ENCODE measurements around the gene BTD.

BTD gene

GRCh38 chr3:15557511-15557946 lies 44.0 kb upstream of the BTD start:
- H4K8ac ChIP-seq (ENCODE audit: low read depth, low read length) = no peak overlapping the region
- no peak overlapping the region for H2BK5ac ChIP-seq (ENCODE audit: low read length)
- peaks cover 0 to 2% of the 10 kb centered on the region in 2 donors for H3K4me1 ChIP-seq (ENCODE audit: control insufficient read depth in 2 of 2, insufficient read depth in 1 of 2, low read depth in 1 of 2, low read length in 2 of 2)
- no CpG with 5 or more reads among the region's 3 CpGs for WGBS, 2 donors (ENCODE audit: extremely low coverage in 2 of 2, insufficient read length in 2 of 2, insufficient replicate concordance in 1 of 2)
- no peak overlapping the region for H3K18ac ChIP-seq (ENCODE audit: low read length)
- H3K4ac ChIP-seq (ENCODE audit: low read length) = no peak overlapping the region
- no peak overlapping the region for H3K23ac ChIP-seq (ENCODE audit: low read depth, low read length, poor library complexity)
- no peak overlapping the region for H3K4me3 ChIP-seq (ENCODE audit: low read length in 2 of 2)
- H3K14ac ChIP-seq (ENCODE audit: low read length) = no peak overlapping the region
- no peak overlapping the region for H4K91ac ChIP-seq (ENCODE audit: low read depth, low read length, poor library complexity)
- H2BK15ac ChIP-seq (ENCODE audit: low read length) = no peak overlapping the region
- no peak overlapping the region for H2BK12ac ChIP-seq (ENCODE audit: low read length)
- no peak overlapping the region for H2AK5ac ChIP-seq (ENCODE audit: low read depth, low read length)
- H2BK120ac ChIP-seq (ENCODE audit: low read depth, low read length) = no peak overlapping the region
- peak; percentile 17 for DNase-seq (ENCODE audit: low spot score)
- no peaks in the 10 kb centered on the region for H3K79me1 ChIP-seq (ENCODE audit: low read depth, low read length)
- no peak overlapping the region for H3K4me2 ChIP-seq (ENCODE audit: insufficient read depth, low read length, poor library complexity, severe bottlenecking)
- H3K9me3 ChIP-seq (replicated peaks in 1 of 2; ENCODE audit: control insufficient read depth in 2 of 2, insufficient read depth in 1 of 2, low read depth in 1 of 2, low read length in 2 of 2) = no peaks in the 10 kb centered on the region
- H3K36me3 ChIP-seq (replicated peaks in 1 of 2; ENCODE audit: control insufficient read depth in 2 of 2, insufficient read depth in 2 of 2, low read length in 2 of 2) = peaks cover 8 to 29% of the 10 kb centered on the region in 2 donors
- H3K27me3 ChIP-seq (ENCODE audit: control insufficient read depth in 3 of 3, insufficient read depth in 3 of 3, low read depth in 1 of 3, low read length in 3 of 3) = no peaks in the 10 kb centered on the region
- H3K9ac ChIP-seq (ENCODE audit: low read depth, low read length, poor library complexity) = no peak overlapping the region
- no peak overlapping the region for H3K27ac ChIP-seq (replicated peaks; ENCODE audit: low read length)
- peak overlapping the region; percentile 69 for H2AFZ ChIP-seq (ENCODE audit: low read length)

- H3K27ac ChIP-seq (replicated peaks; ENCODE audit: low read length) = no peak overlapping the region
- H4K8ac ChIP-seq (ENCODE audit: low read depth, low read length) = no peak overlapping the region
- WGBS, 2 donors (ENCODE audit: extremely low coverage in 2 of 2, insufficient read length in 2 of 2, insufficient replicate concordance in 1 of 2) = no CpG with 5 or more reads among the region's 9 CpGs
- no peak overlapping the region for H3K4me2 ChIP-seq (ENCODE audit: insufficient read depth, low read length, poor library complexity, severe bottlenecking)
- no peak overlapping the region for H2BK12ac ChIP-seq (ENCODE audit: low read length)
- H3K79me1 ChIP-seq (ENCODE audit: low read depth, low read length) = no peaks in the 10 kb centered on the region
- H2BK15ac ChIP-seq (ENCODE audit: low read length) = no peak overlapping the region
- H3K4ac ChIP-seq (ENCODE audit: low read length) = no peak overlapping the region
- no peaks in the 10 kb centered on the region for H3K9me3 ChIP-seq (replicated peaks in 1 of 2; ENCODE audit: control insufficient read depth in 2 of 2, insufficient read depth in 1 of 2, low read depth in 1 of 2, low read length in 2 of 2)
- no peaks in the 10 kb centered on the region for H3K27me3 ChIP-seq (ENCODE audit: control insufficient read depth in 3 of 3, insufficient read depth in 3 of 3, low read depth in 1 of 3, low read length in 3 of 3)
- H2AK5ac ChIP-seq (ENCODE audit: low read depth, low read length) = no peak overlapping the region
- no peak overlapping the region for H3K23ac ChIP-seq (ENCODE audit: low read depth, low read length, poor library complexity)
- H3K4me1 ChIP-seq (ENCODE audit: control insufficient read depth in 2 of 2, insufficient read depth in 1 of 2, low read depth in 1 of 2, low read length in 2 of 2) = peaks cover 0 to 2% of the 10 kb centered on the region in 2 donors
- no peak overlapping the region for H3K18ac ChIP-seq (ENCODE audit: low read length)
- H4K91ac ChIP-seq (ENCODE audit: low read depth, low read length, poor library complexity) = no peak overlapping the region
- H2BK120ac ChIP-seq (ENCODE audit: low read depth, low read length) = no peak overlapping the region
- H3K9ac ChIP-seq (ENCODE audit: low read depth, low read length, poor library complexity) = no peak overlapping the region
- no peak overlapping the region for H3K14ac ChIP-seq (ENCODE audit: low read length)
- no peak for DNase-seq (ENCODE audit: low spot score)
- no peak overlapping the region for H2AFZ ChIP-seq (ENCODE audit: low read length)
- H2BK5ac ChIP-seq (ENCODE audit: low read length) = no peak overlapping the region
- no peak overlapping the region for H3K4me3 ChIP-seq (ENCODE audit: low read length in 2 of 2)
- peaks cover 16 to 39% of the 10 kb centered on the region in 2 donors for H3K36me3 ChIP-seq (replicated peaks in 1 of 2; ENCODE audit: control insufficient read depth in 2 of 2, insufficient read depth in 2 of 2, low read length in 2 of 2)
Measured at GRCh38 chr3:15558581-15558980, 43.0 kb upstream of the BTD start.

- H4K8ac ChIP-seq (ENCODE audit: low read depth, low read length) = no peak overlapping the region
- H3K36me3 ChIP-seq (replicated peaks in 1 of 2; ENCODE audit: control insufficient read depth in 2 of 2, insufficient read depth in 2 of 2, low read length in 2 of 2) = peaks cover 15 to 71% of the 10 kb centered on the region in 2 donors
- no peak overlapping the region for H3K14ac ChIP-seq (ENCODE audit: low read length)
- H3K4me2 ChIP-seq (ENCODE audit: insufficient read depth, low read length, poor library complexity, severe bottlenecking) = no peak overlapping the region
- no peak overlapping the region for H3K18ac ChIP-seq (ENCODE audit: low read length)
- no peak overlapping the region for H2AK5ac ChIP-seq (ENCODE audit: low read depth, low read length)
- peaks cover 0 to 2% of the 10 kb centered on the region in 2 donors for H3K4me1 ChIP-seq (ENCODE audit: control insufficient read depth in 2 of 2, insufficient read depth in 1 of 2, low read depth in 1 of 2, low read length in 2 of 2)
- no peaks in the 10 kb centered on the region for H3K79me1 ChIP-seq (ENCODE audit: low read depth, low read length)
- no peak overlapping the region for H4K91ac ChIP-seq (ENCODE audit: low read depth, low read length, poor library complexity)
- H3K27me3 ChIP-seq (ENCODE audit: control insufficient read depth in 3 of 3, insufficient read depth in 3 of 3, low read depth in 1 of 3, low read length in 3 of 3) = no peaks in the 10 kb centered on the region
- no peak overlapping the region for H3K4me3 ChIP-seq (ENCODE audit: low read length in 2 of 2)
- no peak overlapping the region for H3K27ac ChIP-seq (replicated peaks; ENCODE audit: low read length)
- H3K23ac ChIP-seq (ENCODE audit: low read depth, low read length, poor library complexity) = no peak overlapping the region
- no peak overlapping the region for H2BK12ac ChIP-seq (ENCODE audit: low read length)
- H2BK5ac ChIP-seq (ENCODE audit: low read length) = no peak overlapping the region
- H3K4ac ChIP-seq (ENCODE audit: low read length) = no peak overlapping the region
- no peak overlapping the region for H2AFZ ChIP-seq (ENCODE audit: low read length)
- WGBS, 2 donors (ENCODE audit: extremely low coverage in 2 of 2, insufficient read length in 2 of 2, insufficient replicate concordance in 1 of 2) = no CpG with 5 or more reads among the region's 5 CpGs
- H2BK15ac ChIP-seq (ENCODE audit: low read length) = no peak overlapping the region
- no peak for DNase-seq (ENCODE audit: low spot score)
- H3K9ac ChIP-seq (ENCODE audit: low read depth, low read length, poor library complexity) = no peak overlapping the region
- no peaks in the 10 kb centered on the region for H3K9me3 ChIP-seq (replicated peaks in 1 of 2; ENCODE audit: control insufficient read depth in 2 of 2, insufficient read depth in 1 of 2, low read depth in 1 of 2, low read length in 2 of 2)
- no peak overlapping the region for H2BK120ac ChIP-seq (ENCODE audit: low read depth, low read length)
Measured at GRCh38 chr3:15562560-15562959, 39.0 kb upstream of the BTD start.

GRCh38 chr3:15563190-15563589 lies 38.4 kb upstream of the BTD start:
- no peak overlapping the region for H3K4ac ChIP-seq (ENCODE audit: low read length)
- H3K27me3 ChIP-seq (ENCODE audit: control insufficient read depth in 3 of 3, insufficient read depth in 3 of 3, low read depth in 1 of 3, low read length in 3 of 3) = no peaks in the 10 kb centered on the region
- no peak overlapping the region for H3K4me3 ChIP-seq (ENCODE audit: low read length in 2 of 2)
- H4K8ac ChIP-seq (ENCODE audit: low read depth, low read length) = no peak overlapping the region
- H3K4me1 ChIP-seq (ENCODE audit: control insufficient read depth in 2 of 2, insufficient read depth in 1 of 2, low read depth in 1 of 2, low read length in 2 of 2) = peaks cover 0 to 2% of the 10 kb centered on the region in 2 donors
- no peak overlapping the region for H2BK5ac ChIP-seq (ENCODE audit: low read length)
- no peak overlapping the region for H2AFZ ChIP-seq (ENCODE audit: low read length)
- no peak overlapping the region for H3K9ac ChIP-seq (ENCODE audit: low read depth, low read length, poor library complexity)
- peaks cover 18 to 77% of the 10 kb centered on the region in 2 donors for H3K36me3 ChIP-seq (replicated peaks in 1 of 2; ENCODE audit: control insufficient read depth in 2 of 2, insufficient read depth in 2 of 2, low read length in 2 of 2)
- no peak overlapping the region for H3K4me2 ChIP-seq (ENCODE audit: insufficient read depth, low read length, poor library complexity, severe bottlenecking)
- no peak overlapping the region for H2BK12ac ChIP-seq (ENCODE audit: low read length)
- no peak overlapping the region for H3K23ac ChIP-seq (ENCODE audit: low read depth, low read length, poor library complexity)
- no peaks in the 10 kb centered on the region for H3K9me3 ChIP-seq (replicated peaks in 1 of 2; ENCODE audit: control insufficient read depth in 2 of 2, insufficient read depth in 1 of 2, low read depth in 1 of 2, low read length in 2 of 2)
- H3K14ac ChIP-seq (ENCODE audit: low read length) = no peak overlapping the region
- DNase-seq (ENCODE audit: low spot score) = no peak
- H2AK5ac ChIP-seq (ENCODE audit: low read depth, low read length) = no peak overlapping the region
- no peaks in the 10 kb centered on the region for H3K79me1 ChIP-seq (ENCODE audit: low read depth, low read length)
- H2BK120ac ChIP-seq (ENCODE audit: low read depth, low read length) = no peak overlapping the region
- H2BK15ac ChIP-seq (ENCODE audit: low read length) = no peak overlapping the region
- no peak overlapping the region for H3K27ac ChIP-seq (replicated peaks; ENCODE audit: low read length)
- H3K18ac ChIP-seq (ENCODE audit: low read length) = no peak overlapping the region
- H4K91ac ChIP-seq (ENCODE audit: low read depth, low read length, poor library complexity) = no peak overlapping the region
- no CpG with 5 or more reads among the region's 1 CpG for WGBS, 2 donors (ENCODE audit: extremely low coverage in 2 of 2, insufficient read length in 2 of 2, insufficient replicate concordance in 1 of 2)
